Tibial nerve (tissue), 4 donors: ENCODE measurements around the gene FARSB. TPM values are rescaled to one million over a fixed set of nuclear protein-coding genes. Genes with fewer than 3 reads are reported as not detected.

Experiments used
- DNase-seq, 2 donors: peaks; one replicate each; pipeline ENCODE4 v3.0.0-alpha.2; 2019; ENCODE audit warnings: low spot score in 2 of 2
- H3K27ac ChIP-seq, 4 donors: fragments of 200-600 bp; sonication (generic) in 3 of 4; one replicate each; pipeline ENCODE4 v1.5.1; 2017 to 2019; ENCODE audit warnings: mild to moderate bottlenecking in 1 of 4
- H3K27me3 ChIP-seq, 2 donors: fragments of 200-600 bp; sonication (generic) in 1 of 2; one replicate each; pipeline versions ENCODE4 v1.5.1 to v1.6.0; 2017 to 2019
- H3K36me3 ChIP-seq, 3 donors: fragments of 200-600 bp; sonication (generic); one replicate each; pipeline ENCODE4 v1.5.1; 2018 to 2019
- H3K4me1 ChIP-seq, 4 donors: fragments of 200-600 bp; sonication (generic) in 3 of 4; one replicate each; pipeline ENCODE4 v1.5.1; 2017 to 2019
- H3K4me3 ChIP-seq, 4 donors: fragments of 200-600 bp; sonication (generic) in 3 of 4; one replicate each; pipeline ENCODE4 v1.5.1; 2017 to 2019; ENCODE audit warnings: mild to moderate bottlenecking in 1 of 4, moderate library complexity in 1 of 4
- H3K9me3 ChIP-seq, 4 donors: fragments of 200-600 bp; sonication (generic) in 3 of 4; one replicate each; pipeline ENCODE4 v1.5.1; 2017 to 2019
- EP300 ChIP-seq, 2 donors: sonication (generic); formaldehyde crosslinking; IDR thresholded peaks; one replicate each; pipeline ENCODE4 v1.6.1; 2017; ENCODE audit warnings: antibody characterized with exemption in 2 of 2, mild to moderate bottlenecking in 1 of 2
- POLR2A ChIP-seq, 2 donors: fragments of 450-650 bp; IDR thresholded peaks; one replicate each; pipeline ENCODE4 v1.6.1; 2017; ENCODE audit warnings: antibody characterized with exemption in 2 of 2, mild to moderate bottlenecking in 2 of 2, moderate library complexity in 2 of 2
- WGBS, 2 donors: methylation state at CpG; one replicate each; pipeline ENCODE4 v1.1.5; 2018; 5-methylcytosine and 5-hydroxymethylcytosine counted together
- total RNA-seq, 4 donors: library from RNA; depleted of rRNA; stranded (reverse); fragments of >200 nt; gene quantifications; one replicate each; pipeline ENCODE4 v1.1.0, GENCODE V29; 2016
- TF ChIP-seq, protein P1 (sequence below), 5 experiments: fragments of 200-600 bp in 3 of 5; fragments of 450-650 bp in 2 of 5; sonication (generic) in 3 of 5; IDR thresholded peaks; one replicate each; pipeline ENCODE4 v1.5.1; 2016 to 2019; ENCODE audit warnings: antibody characterized with exemption in 5 of 5, mild to moderate bottlenecking in 3 of 5, moderate library complexity in 2 of 5

The FARSB gene
- total RNA-seq, 4 donors from 2014 or later, result 12.3 to 16.8 (median 13.9) TPM

DNA sequence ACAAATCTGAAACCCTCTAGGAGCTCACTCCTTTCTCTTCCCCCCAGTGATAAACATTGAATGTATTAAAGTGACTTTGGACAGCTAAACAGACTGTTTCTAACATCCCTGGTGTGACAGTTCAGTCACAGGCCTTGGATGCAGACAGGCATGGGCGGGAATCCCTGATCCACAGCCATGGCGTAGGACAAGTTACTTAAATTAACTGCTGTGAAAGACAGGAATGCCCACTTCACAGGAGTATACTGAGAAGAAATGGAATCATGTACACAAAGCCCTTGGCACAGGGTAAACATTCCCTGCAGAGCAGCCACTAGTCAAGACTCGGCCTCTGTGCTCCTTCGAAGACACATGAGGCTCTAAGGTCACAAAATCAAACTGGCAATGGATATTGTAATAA, 34.0 kb downstream of the FARSB start:
- no peak for DNase-seq
- H3K9me3 ChIP-seq, result no peaks in the 10 kb centered on the region
- H3K36me3 ChIP-seq, result peaks cover 0 to 91% (median 7%) of the 10 kb centered on the region in 3 donors
- TF ChIP-seq EP300 (IDR thresholded peaks at IDR 0.05), result no peak
- TF ChIP-seq POLR2A (IDR thresholded peaks at IDR 0.05), result no peak
- TF ChIP-seq, protein P1, sequence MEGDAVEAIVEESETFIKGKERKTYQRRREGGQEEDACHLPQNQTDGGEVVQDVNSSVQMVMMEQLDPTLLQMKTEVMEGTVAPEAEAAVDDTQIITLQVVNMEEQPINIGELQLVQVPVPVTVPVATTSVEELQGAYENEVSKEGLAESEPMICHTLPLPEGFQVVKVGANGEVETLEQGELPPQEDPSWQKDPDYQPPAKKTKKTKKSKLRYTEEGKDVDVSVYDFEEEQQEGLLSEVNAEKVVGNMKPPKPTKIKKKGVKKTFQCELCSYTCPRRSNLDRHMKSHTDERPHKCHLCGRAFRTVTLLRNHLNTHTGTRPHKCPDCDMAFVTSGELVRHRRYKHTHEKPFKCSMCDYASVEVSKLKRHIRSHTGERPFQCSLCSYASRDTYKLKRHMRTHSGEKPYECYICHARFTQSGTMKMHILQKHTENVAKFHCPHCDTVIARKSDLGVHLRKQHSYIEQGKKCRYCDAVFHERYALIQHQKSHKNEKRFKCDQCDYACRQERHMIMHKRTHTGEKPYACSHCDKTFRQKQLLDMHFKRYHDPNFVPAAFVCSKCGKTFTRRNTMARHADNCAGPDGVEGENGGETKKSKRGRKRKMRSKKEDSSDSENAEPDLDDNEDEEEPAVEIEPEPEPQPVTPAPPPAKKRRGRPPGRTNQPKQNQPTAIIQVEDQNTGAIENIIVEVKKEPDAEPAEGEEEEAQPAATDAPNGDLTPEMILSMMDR (IDR thresholded peaks at IDR 0.05), result no peak
- no peak overlapping the region for H3K4me3 ChIP-seq
- no peaks in the 10 kb centered on the region for H3K4me1 ChIP-seq
- H3K27ac ChIP-seq, result no peak overlapping the region
- H3K27me3 ChIP-seq, result no peaks in the 10 kb centered on the region
- 87 to 93% methylated on average over 4 of the region's 4 CpGs for whole genome bisulfite sequencing, 2 donors

DNA sequence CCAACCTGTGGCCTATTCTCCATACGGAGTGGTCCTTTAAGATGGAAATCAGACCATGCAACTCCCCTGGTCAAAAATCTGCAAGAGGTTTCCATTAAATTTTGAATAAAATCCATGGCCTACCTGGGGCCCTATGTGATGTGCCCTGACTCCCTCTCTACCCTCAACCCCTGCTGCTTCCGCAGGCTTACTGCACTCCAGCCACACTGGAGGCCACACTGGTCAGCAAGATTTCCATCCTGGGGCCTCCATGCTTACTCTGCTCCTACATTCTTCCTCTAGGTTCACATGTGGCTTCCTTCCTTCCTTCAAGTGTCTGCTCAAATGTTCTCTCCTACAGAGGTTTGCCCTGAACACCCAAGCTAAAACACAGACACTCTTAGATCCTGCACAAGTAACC, 40.6 kb downstream of the FARSB start:
- WGBS, 2 donors, result 88 to 97% methylated on average over 2 of the region's 2 CpGs
- peaks cover 0 to 74% (median 4%) of the 10 kb centered on the region in 3 donors for H3K36me3 ChIP-seq

DNA sequence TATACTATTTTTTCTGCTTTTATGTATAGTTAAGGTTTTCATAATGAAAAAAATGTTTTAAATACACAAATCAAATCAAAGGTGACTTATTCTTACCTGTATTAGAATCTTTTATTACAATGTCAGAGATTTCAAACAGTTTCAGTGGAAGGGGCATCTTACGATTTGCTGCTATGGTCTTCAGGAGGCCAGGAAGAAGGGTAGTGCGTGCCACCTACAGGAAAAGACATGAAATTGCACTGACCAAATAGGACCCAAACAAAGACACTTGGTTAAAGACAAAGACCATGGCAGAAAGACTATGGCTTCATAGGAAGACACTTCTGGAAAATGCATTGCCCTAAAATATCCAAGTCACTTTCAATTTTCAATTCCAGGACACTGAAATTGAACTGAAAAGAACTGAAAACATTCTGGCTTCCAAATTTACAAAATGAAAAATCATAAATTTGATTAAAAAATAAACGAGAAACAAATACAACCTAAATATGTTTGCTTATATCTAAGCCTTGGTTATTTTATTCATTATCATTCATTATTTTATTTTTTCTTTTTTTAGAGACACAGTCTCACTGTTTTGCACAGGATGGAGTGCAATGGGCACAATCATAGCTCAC, 42.1 kb downstream of the FARSB start:
- H3K4me1 ChIP-seq, result peaks cover 0 to 4% (median 0%) of the 10 kb centered on the region in 4 donors
- no peak for TF ChIP-seq EP300 (IDR thresholded peaks at IDR 0.05)
- TF ChIP-seq, protein P1 (IDR thresholded peaks at IDR 0.05), result peak; percentile 54 to 69 (median 67)
- no peak for TF ChIP-seq POLR2A (IDR thresholded peaks at IDR 0.05)
- H3K27me3 ChIP-seq, result no peaks in the 10 kb centered on the region
- H3K9me3 ChIP-seq, result no peaks in the 10 kb centered on the region
- no peak overlapping the region for H3K4me3 ChIP-seq
- no peak overlapping the region for H3K27ac ChIP-seq
- peaks cover 0 to 61% (median 4%) of the 10 kb centered on the region in 3 donors for H3K36me3 ChIP-seq
- 46 to 47% methylated on average over 3 of the region's 3 CpGs for whole genome bisulfite sequencing, 2 donors
- DNase-seq, result no peak

More for the DNA sequence above, 40.6 kb downstream of the FARSB start:
- no peaks in the 10 kb centered on the region for H3K9me3 ChIP-seq
- no peak for TF ChIP-seq EP300 (IDR thresholded peaks at IDR 0.05)
- TF ChIP-seq, protein P1 (IDR thresholded peaks at IDR 0.05), result no peak
- no peak for TF ChIP-seq POLR2A (IDR thresholded peaks at IDR 0.05)
- H3K4me3 ChIP-seq, result no peak overlapping the region
- DNase-seq, result no peak
- no peak overlapping the region for H3K27ac ChIP-seq
- no peaks in the 10 kb centered on the region for H3K4me1 ChIP-seq
- no peaks in the 10 kb centered on the region for H3K27me3 ChIP-seq

DNA sequence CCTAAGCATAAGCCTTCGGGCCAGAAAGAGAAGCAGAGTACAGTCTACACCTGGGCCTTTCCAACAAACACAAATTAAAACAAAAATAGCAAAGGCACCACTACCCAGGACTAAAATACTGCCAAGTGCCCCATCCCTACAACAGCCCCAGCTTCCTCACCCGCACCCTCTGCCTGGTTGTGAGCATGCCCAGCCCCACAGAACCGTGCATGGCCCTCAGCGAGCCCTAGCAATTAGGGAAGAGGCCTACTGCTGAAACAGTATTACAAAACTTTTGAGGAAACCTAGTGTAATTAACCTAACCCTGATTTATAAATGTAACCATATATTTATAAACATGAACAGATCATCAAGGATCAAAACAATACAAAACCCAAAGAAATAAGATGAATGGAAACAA, 44.2 kb downstream of the FARSB start:
- 93 to 96% methylated on average over 4 of the region's 4 CpGs for WGBS, 2 donors
- DNase-seq, result no peak
- TF ChIP-seq, protein P1 (IDR thresholded peaks at IDR 0.05), result no peak
- no peak for TF ChIP-seq EP300 (IDR thresholded peaks at IDR 0.05)
- no peak for TF ChIP-seq POLR2A (IDR thresholded peaks at IDR 0.05)
- no peaks in the 10 kb centered on the region for H3K27me3 ChIP-seq
- peaks cover 0 to 12% (median 0%) of the 10 kb centered on the region in 4 donors for H3K4me1 ChIP-seq
- no peak overlapping the region for H3K4me3 ChIP-seq
- H3K9me3 ChIP-seq, result no peaks in the 10 kb centered on the region
- H3K36me3 ChIP-seq, result peaks cover 0 to 45% (median 4%) of the 10 kb centered on the region in 3 donors
- no peak overlapping the region for H3K27ac ChIP-seq

DNA sequence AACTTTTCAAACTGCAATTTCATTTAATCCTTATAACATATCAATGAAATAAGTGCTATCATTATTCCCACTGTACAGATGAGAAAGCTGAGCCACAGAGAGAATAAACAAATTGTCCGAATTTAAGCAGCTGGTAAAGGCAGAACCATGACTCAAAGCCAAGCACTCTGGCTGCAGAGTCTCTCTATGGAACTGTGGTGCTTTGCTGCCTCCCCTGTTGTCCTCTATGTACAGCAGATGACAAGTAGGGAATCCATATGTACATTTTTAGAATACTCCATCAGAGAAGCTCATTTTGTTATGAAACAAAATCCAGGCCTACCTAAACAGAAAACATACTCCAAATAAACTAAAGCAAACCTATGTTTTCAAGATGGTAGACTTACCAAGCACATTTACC, 45.1 kb downstream of the FARSB start:
- peaks cover 0 to 17% (median 0%) of the 10 kb centered on the region in 4 donors for H3K4me1 ChIP-seq

More for the DNA sequence above, 45.1 kb downstream of the FARSB start:
- WGBS, 2 donors, result 73 to 94% methylated on average over 1 of the region's 1 CpG
- TF ChIP-seq EP300 (IDR thresholded peaks at IDR 0.05), result no peak
- no peak for TF ChIP-seq POLR2A (IDR thresholded peaks at IDR 0.05)
- TF ChIP-seq, protein P1 (IDR thresholded peaks at IDR 0.05), result no peak
- Histone ChIP-seq H3K36me3 (peaks cover 0 to 37% (median 4%) of the 10 kb centered on the region in 3 donors), H3K27ac (no peak overlapping the region), H3K27me3 (no peaks in the 10 kb centered on the region), H3K4me3 (no peak overlapping the region), H3K9me3 (no peaks in the 10 kb centered on the region)
- DNase-seq, result no peak
